Heart left ventricle (tissue), 13 donors: Measurements from ENCODE around the gene NEURL1.

Source experiments
- CTCF ChIP-seq, 12 donors: fragments of 200-600 bp; sonication (generic) in 4 of 12; IDR thresholded peaks; one replicate each; pipeline versions ENCODE4 v1.5.0 to v1.8.0; 2018 to 2022; ENCODE audit warnings: antibody characterized with exemption in 12 of 12, mild to moderate bottlenecking in 5 of 12
- POLR2A ChIP-seq, 2 donors: fragments of 450-650 bp; IDR thresholded peaks; one replicate each; pipeline ENCODE4 v1.6.1; 2017; ENCODE audit warnings: antibody characterized with exemption in 2 of 2, mild to moderate bottlenecking in 2 of 2, moderate library complexity in 2 of 2
- donor health status: ischemic (EF 13 %, LVEDD 7.1; RV severe dilation, severe dysfunction).
- donor health status: DM: no; HTN: yes; CAD: no.
- donor health status: DM: no; HTN: no; CAD: no.
- donor health status: ischemic (EF 25% LVEDD 6.9; RV normal size, moderate dysfunction).
- donor health status: ischemic (EF 25% LVEDD 5.7; RV mildly dilated, moderate dysfunction).
- donor health status: ischemic (EF 35%, LVEDD 5.7; RV mildly dilated, moderate dysfunction).
- donor health status: nonischemic (EF 11% LVEDD 7.7; RV severe dilation, severe dysfunction).
- donor health status: DM: yes; HTN: yes; CAD: no.
- donor health status: PGD.
- donor health status: ischemic (EF 29% LVEDD 5.4; RV normal size, mild dysfunction).
- donor health status: nonischemic (EF 23%, LVEDD 6.1; RV moderate dilation, normal function).

GRCh38 chr10:103600956-103601569 is 107.6 kb downstream of the NEURL1 start:
- TF ChIP-seq CTCF (IDR thresholded peaks at IDR 0.05) (no peak), POLR2A (IDR thresholded peaks at IDR 0.05) (no peak)
